Natural killer cell treated with Interleukin-12 subunit alpha and Interleukin-12 subunit beta and Interleukin-15 and Interleukin-18, amount 100 ng/mL, for 72 hours (primary cell): Measurements from ENCODE around the gene CDC42BPB. TPM values are rescaled to one million over a fixed set of nuclear protein-coding genes. Genes with fewer than 3 reads are reported as not detected.
A peak's percentile ranks its signal among the peaks of the same experiment; 100 is the strongest.

Source experiments
- ATAC-seq, 2 donors: fragments of 150-1000 bp; cut with Tn5 transposase in 1 of 2; sonication (Bioruptor Pico), chemical (Tn5 transposase) in 1 of 2; 2 replicates each; pipeline ENCODE4 v1.10.0; 2021
- DNase-seq: peaks from one replicate; pipeline ENCODE4 v3.0.0; 2022; ENCODE audit warnings: low spot score
- H3K27ac Mint-ChIP-seq, 2 donors: 1 replicate in 1 of 2; 2 replicates in 1 of 2; pipeline ENCODE4 v1.8.0; 2022; ENCODE audit warnings: mixed read lengths in 2 of 2, mild to moderate bottlenecking in 1 of 2, moderate library complexity in 1 of 2
- H3K27me3 Mint-ChIP-seq, 2 donors: 1 replicate in 1 of 2; 2 replicates in 1 of 2; pipeline ENCODE4 v1.8.0; 2022; ENCODE audit warnings: mixed read lengths in 2 of 2
- H3K36me3 Mint-ChIP-seq: one replicate; pipeline ENCODE4 v1.8.0; 2022; ENCODE audit warnings: mixed read lengths
- H3K4me1 Mint-ChIP-seq, 2 donors: 1 replicate in 1 of 2; 2 replicates in 1 of 2; pipeline ENCODE4 v1.8.0; 2022; ENCODE audit warnings: low read depth in 2 of 2, mixed read lengths in 2 of 2, mild to moderate bottlenecking in 1 of 2
- H3K4me3 Mint-ChIP-seq: one replicate; pipeline ENCODE4 v1.8.0; 2022; ENCODE audit warnings: mixed read lengths
- H3K9me3 Mint-ChIP-seq: 2 replicates; pipeline ENCODE4 v1.8.0; 2022; ENCODE audit warnings: mixed read lengths
- total RNA-seq, 2 donors: library from RNA; stranded (reverse); gene quantifications; one replicate each; pipeline ENCODE4 v1.2.3, GENCODE V29; 2022

The CDC42BPB gene
- total RNA-seq, 2 donors from 2014 or later = 2.2 to 3.6 TPM

- Mint-ChIP-seq H3K9me3 (no peaks in the 10 kb centered on the region), H3K4me3 (no peak overlapping the region), H3K27ac (no peak overlapping the region), H3K4me1 (peaks cover 3 to 5% of the 10 kb centered on the region in 2 donors), H3K27me3 (peaks cover 0 to under 1% of the 10 kb centered on the region in 2 donors), H3K36me3 (no peaks in the 10 kb centered on the region)
- ATAC-seq = no peak
- DNase-seq = no peak
Measured at GRCh38 chr14:103089386-103090335, 32.3 kb upstream of the CDC42BPB start.

- Mint-ChIP-seq H3K27me3 (peaks cover 0 to 3% of the 10 kb centered on the region in 2 donors), H3K4me1 (peaks cover 3 to 5% of the 10 kb centered on the region in 2 donors), H3K9me3 (no peaks in the 10 kb centered on the region), H3K27ac (no peak overlapping the region), H3K4me3 (no peak overlapping the region), H3K36me3 (no peaks in the 10 kb centered on the region)
- no peak for ATAC-seq
- no peak for DNase-seq
Measured at GRCh38 chr14:103088921-103089320, 31.6 kb upstream of the CDC42BPB start.

DNA sequence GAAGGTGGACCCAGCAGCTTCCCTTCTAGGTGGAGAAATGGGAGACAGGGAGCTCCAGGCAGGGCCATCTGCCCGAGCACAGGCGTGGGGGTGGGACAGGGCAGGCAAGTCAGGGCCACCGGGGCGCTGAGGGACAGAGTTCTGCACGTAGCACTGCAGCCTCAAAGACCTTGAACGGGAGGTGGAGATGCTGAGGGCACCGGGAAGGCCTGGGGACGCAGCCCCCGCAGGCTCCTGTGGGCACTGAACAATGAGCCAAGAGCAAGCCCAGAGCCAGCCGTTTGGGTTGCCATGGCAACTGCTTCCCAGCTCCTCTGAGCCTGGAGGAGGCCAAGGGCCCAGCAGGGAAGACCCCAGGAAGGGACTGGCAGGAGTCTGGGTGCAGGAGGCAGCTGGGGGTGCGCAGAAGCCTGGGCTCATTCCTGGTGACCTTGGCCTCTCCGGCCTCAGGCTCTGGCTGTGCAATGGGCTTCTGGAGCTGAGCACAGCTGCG lies 30.0 kb upstream of the CDC42BPB start:
- H3K4me3 Mint-ChIP-seq = no peak overlapping the region
- DNase-seq = no peak
- peaks cover 3 to 5% of the 10 kb centered on the region in 2 donors for H3K4me1 Mint-ChIP-seq
- ATAC-seq = no peak
- no peaks in the 10 kb centered on the region for H3K9me3 Mint-ChIP-seq
- peaks cover 0 to 3% of the 10 kb centered on the region in 2 donors for H3K27me3 Mint-ChIP-seq
- H3K36me3 Mint-ChIP-seq = no peaks in the 10 kb centered on the region
- no peak overlapping the region for H3K27ac Mint-ChIP-seq

DNA sequence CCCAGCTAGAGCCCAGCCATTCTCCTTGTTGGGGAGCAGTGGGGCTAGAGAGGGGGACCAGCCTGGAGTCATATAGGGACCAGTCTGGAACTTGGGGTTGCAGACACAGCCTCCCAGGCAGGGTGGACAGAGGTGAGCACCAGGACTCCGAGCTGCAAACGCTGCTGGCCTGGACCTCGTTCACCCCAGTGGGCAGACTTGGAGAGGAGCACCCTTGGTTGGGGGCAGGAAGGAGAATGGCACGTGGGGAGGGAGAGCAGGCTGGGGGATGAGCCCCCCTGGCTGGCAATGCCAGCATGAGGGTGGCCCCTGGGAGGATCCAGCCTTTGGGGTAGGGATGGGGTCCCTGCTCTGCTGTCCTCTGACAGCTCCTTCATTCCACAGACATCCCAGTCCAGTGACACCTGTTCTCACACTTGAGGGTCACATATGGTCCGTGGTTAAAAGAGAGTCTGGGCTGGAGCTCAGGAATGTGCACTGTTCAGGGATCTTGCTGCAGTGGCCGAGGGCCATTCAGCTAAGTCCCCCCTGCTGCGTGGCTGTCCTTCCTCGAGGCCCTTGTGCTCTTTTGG lies 29.5 kb upstream of the CDC42BPB start:
- Mint-ChIP-seq H3K36me3 (no peaks in the 10 kb centered on the region), H3K4me1 (peaks cover 3 to 5% of the 10 kb centered on the region in 2 donors), H3K9me3 (no peaks in the 10 kb centered on the region), H3K27ac (no peak overlapping the region), H3K27me3 (peaks cover 0 to 3% of the 10 kb centered on the region in 2 donors), H3K4me3 (no peak overlapping the region)
- no peak for ATAC-seq
- DNase-seq = peak; percentile 49

DNA sequence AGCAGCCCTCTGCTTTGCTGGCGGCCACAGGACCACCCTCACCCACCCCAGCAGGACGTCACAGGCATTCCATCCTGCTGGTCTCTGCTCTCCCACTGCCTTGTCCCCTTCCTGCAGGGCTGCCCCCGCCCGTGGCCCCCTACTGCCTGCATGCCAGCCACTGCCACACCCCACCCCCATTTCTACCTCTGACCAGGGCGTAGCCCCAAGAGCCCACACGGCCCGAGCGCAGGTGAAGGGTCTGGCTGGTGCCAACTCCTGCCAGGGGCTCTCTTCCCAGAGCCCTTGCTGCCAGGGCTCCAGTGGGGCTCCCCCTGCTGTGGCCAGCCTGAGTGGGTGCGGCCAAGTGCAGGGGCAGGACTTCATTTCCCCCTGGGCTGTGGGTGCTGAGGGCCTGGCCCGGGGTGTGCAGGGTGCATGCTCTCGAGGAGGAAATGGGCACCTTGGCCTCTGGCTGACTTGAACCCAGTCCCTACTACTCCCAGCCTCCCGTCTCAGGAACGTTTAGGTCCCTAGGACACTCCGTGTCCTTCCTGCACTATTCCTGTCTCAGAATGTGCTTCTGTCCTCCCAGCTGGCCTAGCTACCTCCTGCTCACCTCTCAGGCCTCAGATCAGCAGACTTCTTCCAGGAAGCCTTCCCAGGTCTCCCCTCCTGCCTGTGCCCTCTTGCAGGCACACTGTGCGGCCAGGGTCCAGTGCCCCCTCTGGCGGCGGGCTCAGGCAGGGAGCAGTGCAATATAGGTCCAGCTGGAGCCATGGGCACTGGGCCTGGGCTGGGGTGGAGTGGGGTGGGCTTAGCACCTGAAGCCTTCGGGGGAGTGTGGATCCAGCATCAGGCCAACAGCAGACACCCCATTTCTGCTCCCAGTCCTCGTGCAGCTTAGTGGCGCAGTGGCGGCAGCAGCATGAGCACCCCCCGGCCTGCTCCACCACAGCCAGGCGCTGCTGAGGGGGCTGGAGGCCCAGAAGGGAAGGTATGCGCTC lies 28.1 kb upstream of the CDC42BPB start:
- Mint-ChIP-seq H3K27me3 (peaks cover 0 to 3% of the 10 kb centered on the region in 2 donors), H3K36me3 (no peaks in the 10 kb centered on the region), H3K9me3 (no peaks in the 10 kb centered on the region), H3K4me3 (no peak overlapping the region), H3K4me1 (no peaks in the 10 kb centered on the region), H3K27ac (no peak overlapping the region)
- DNase-seq = peak; percentile 40
- no peak for ATAC-seq

- DNase-seq (peak; percentile 59), ATAC-seq (no peak)
- no peak within 1 kb of the TSS for H3K27ac Mint-ChIP-seq
- H3K27me3 Mint-ChIP-seq = peaks cover 0 to 3% of the 10 kb centered on the region in 2 donors
- no peak within 1 kb of the TSS for H3K4me3 Mint-ChIP-seq
- H3K4me1 Mint-ChIP-seq = no peaks in the 10 kb centered on the region
- H3K36me3 Mint-ChIP-seq = no peaks in the 10 kb centered on the region
- H3K9me3 Mint-ChIP-seq = no peaks in the 10 kb centered on the region
Measured at GRCh38 chr14:103084021-103084919, 26.9 kb upstream of the CDC42BPB start, which contains the start of gene LBHD2. TSS of gene LBHD2 (plus strand) at chr14:103084210. CDS start at chr14:103086013, 1,803 bp downstream.

DNA sequence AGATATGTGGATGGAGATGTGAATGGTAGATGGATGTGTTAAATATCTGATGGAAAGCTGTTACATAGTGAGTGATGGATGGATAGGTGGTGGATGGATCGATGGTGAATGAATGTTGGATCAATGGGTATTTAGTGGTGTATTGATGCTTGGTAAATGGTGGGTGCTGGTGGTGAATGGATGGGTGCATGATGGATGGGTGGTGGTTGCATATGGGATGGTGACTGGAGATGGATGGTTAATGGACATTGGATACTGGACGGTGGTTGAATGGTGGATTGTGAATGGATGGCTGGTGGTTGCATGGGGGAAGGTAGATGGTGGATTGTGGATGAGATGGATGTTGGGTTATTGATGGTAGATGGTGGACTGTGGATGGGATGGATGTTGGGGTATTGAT lies 24.6 kb upstream of the CDC42BPB start:
- DNase-seq = no peak
- Mint-ChIP-seq H3K4me3 (no peak overlapping the region), H3K36me3 (no peaks in the 10 kb centered on the region), H3K27ac (no peak overlapping the region), H3K27me3 (peaks cover 0 to 3% of the 10 kb centered on the region in 2 donors), H3K9me3 (no peaks in the 10 kb centered on the region), H3K4me1 (no peaks in the 10 kb centered on the region)
- no peak for ATAC-seq

DNA sequence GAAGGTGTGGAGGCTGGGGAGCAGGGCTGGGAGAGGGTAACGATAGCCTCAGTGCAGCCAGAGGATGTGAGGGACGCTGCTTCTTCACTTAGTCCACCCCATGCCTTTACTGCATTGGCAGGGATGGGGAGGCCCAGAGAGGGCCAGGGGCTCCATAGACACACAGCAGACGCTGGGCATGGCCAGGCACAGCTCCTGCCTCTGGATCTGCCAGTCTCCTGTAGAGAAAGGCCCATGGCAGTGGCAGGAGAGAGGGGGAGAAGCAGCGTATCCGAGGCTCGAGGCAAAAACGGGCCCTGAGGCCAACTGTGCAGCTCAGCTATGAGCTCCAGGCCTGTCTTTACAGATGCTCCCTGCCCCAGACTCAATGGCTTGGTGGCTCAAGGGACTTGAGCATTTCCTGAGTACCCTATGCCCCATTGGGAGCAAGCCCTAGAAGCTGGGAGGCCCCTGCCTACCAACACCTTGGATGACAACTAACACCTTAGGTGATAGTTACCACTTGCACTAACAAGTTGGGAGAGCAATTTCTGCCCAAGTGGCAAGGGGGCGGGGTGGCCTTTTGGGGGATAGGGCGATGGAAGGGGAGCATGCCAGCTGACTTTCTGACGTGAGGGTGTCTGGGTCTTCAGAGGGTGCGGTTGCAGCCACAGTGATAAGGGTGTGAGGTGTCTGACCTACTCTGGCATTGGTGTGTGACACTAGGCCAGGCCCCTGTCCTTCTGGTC lies 21.7 kb upstream of the CDC42BPB start:
- ATAC-seq = no peak
- H3K27me3 Mint-ChIP-seq = no peaks in the 10 kb centered on the region
- no peaks in the 10 kb centered on the region for H3K4me1 Mint-ChIP-seq
- H3K9me3 Mint-ChIP-seq = no peaks in the 10 kb centered on the region
- peak; percentile 44 for DNase-seq
- H3K4me3 Mint-ChIP-seq = no peak overlapping the region
- no peaks in the 10 kb centered on the region for H3K36me3 Mint-ChIP-seq
- no peak overlapping the region for H3K27ac Mint-ChIP-seq

DNA sequence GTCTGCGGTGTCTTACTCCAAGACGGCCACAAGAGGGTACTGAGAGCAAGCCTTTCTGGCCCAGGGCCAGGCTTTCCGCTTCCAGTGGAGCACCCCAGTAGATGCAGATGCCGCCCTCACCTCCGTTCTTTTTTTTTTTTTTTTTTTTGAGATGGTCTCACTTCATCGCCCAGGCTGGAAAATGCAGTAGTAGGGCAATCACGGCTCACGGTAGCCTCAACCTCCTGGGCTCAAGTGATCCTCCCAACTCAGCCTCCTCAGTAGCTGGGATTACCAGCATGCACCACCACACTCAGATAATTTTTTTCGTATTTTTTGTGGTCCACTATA lies 21.0 kb upstream of the CDC42BPB start:
- no peak overlapping the region for H3K27ac Mint-ChIP-seq
- peak; percentile 52 to 65 for ATAC-seq

DNA sequence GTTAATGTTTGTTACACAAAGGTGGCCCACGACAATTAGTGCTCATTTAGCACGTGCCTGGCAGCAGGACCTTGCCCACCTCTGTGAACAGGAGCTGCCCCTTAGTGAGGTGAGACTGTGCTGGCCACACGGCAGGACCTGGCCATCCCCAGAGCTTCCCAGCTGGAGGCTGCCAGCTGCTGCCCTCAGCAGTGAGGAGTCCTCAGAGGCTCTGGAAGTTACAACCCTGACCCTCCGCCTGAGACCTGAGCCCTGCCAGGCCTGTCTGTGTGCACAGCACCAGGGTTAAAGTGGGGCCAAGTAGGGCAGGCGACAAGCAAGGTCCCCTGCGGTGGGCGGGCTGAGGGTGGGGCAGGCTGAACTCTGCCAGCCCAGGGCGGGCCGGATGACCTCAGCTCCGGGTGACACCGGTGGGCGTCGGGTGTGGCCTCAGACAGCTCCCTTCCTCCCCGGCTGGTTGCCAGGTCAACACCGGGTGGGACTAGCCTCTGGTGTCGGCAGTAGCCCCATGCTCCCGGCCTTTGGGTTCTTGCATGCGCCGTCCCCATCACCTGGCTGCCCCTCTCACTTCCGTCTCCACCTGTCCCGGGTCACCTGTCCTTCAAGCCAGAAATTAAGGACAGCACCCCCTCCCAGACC lies 17.5 kb upstream of the CDC42BPB start:
- Mint-ChIP-seq H3K36me3 (no peaks in the 10 kb centered on the region), H3K4me1 (no peaks in the 10 kb centered on the region), H3K27ac (no peak overlapping the region), H3K27me3 (peaks cover 0 to under 1% of the 10 kb centered on the region in 2 donors), H3K4me3 (no peak overlapping the region), H3K9me3 (no peaks in the 10 kb centered on the region)
- ATAC-seq = peak in 1 of 2 donors; percentile 1
- DNase-seq = no peak

More for the DNA sequence above, 21.0 kb upstream of the CDC42BPB start:
- H3K4me3 Mint-ChIP-seq = no peak overlapping the region
- no peaks in the 10 kb centered on the region for H3K36me3 Mint-ChIP-seq
- H3K4me1 Mint-ChIP-seq = no peaks in the 10 kb centered on the region
- H3K27me3 Mint-ChIP-seq = no peaks in the 10 kb centered on the region
- no peaks in the 10 kb centered on the region for H3K9me3 Mint-ChIP-seq
- peak; percentile 80 for DNase-seq

DNA sequence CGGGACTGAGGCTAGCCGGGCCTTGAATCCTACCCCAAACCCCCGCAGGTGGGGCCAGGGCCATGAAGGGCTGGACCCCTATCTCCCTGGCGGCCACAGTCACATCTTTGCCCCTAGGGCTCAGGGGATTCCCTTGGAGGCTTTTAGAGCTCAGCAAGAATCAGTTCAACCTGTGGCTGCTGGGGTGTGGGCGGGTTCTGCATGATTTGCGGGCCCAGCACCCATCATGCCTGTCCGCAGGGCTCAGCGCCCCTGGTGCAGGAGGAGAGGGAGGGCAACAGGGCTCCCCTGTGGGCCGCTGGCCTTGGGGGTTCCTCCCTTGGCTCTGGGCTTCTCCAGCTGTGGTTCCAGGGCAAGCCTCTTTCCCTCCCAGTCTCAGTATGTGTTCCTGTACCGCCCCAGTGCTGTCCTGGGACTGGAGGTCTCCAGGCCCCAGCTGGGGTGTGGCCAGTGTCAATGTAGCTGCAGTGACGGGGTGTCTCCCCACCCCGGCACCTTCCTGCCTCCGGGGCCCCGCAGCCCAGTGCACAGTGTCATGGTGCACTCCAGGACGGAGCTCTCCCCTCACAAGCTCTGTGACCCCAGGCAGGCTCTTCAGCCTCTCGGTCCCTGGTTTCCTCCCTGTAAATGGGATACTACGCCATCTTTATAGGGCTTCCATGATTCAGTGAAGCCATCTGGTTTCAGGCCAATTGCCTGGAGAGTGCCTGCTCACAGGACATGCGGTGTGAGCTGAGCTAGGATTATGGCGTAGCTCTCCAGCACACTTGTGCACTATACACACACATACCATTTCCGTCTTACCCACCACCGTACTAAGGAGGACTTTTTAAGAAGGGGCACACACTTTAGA lies 16.8 kb upstream of the CDC42BPB start:
- peaks cover 0 to 4% of the 10 kb centered on the region in 2 donors for H3K27me3 Mint-ChIP-seq
- DNase-seq (no peak), ATAC-seq (no peak)
- H3K36me3 Mint-ChIP-seq = no peaks in the 10 kb centered on the region
- no peaks in the 10 kb centered on the region for H3K4me1 Mint-ChIP-seq
- no peak overlapping the region for H3K4me3 Mint-ChIP-seq
- H3K27ac Mint-ChIP-seq = no peak overlapping the region
- H3K9me3 Mint-ChIP-seq = no peaks in the 10 kb centered on the region
